Tibial nerve (tissue), 4 donors: ENCODE measurements around the gene ANAPC5. TPM values are rescaled to one million over a fixed set of nuclear protein-coding genes. Genes with fewer than 3 reads are reported as not detected.

Experiments
- DNase-seq, 2 donors: peaks; one replicate each; pipeline ENCODE4 v3.0.0-alpha.2; 2019; ENCODE audit warnings: low spot score in 2 of 2
- H3K27ac ChIP-seq, 4 donors: fragments of 200-600 bp; sonication (generic) in 3 of 4; one replicate each; pipeline ENCODE4 v1.5.1; 2017 to 2019; ENCODE audit warnings: mild to moderate bottlenecking in 1 of 4
- H3K27me3 ChIP-seq, 2 donors: fragments of 200-600 bp; sonication (generic) in 1 of 2; one replicate each; pipeline versions ENCODE4 v1.5.1 to v1.6.0; 2017 to 2019
- H3K36me3 ChIP-seq, 3 donors: fragments of 200-600 bp; sonication (generic); one replicate each; pipeline ENCODE4 v1.5.1; 2018 to 2019
- H3K4me1 ChIP-seq, 4 donors: fragments of 200-600 bp; sonication (generic) in 3 of 4; one replicate each; pipeline ENCODE4 v1.5.1; 2017 to 2019
- H3K4me3 ChIP-seq, 4 donors: fragments of 200-600 bp; sonication (generic) in 3 of 4; one replicate each; pipeline ENCODE4 v1.5.1; 2017 to 2019; ENCODE audit warnings: mild to moderate bottlenecking in 1 of 4, moderate library complexity in 1 of 4
- H3K9me3 ChIP-seq, 4 donors: fragments of 200-600 bp; sonication (generic) in 3 of 4; one replicate each; pipeline ENCODE4 v1.5.1; 2017 to 2019
- EP300 ChIP-seq, 2 donors: sonication (generic); formaldehyde crosslinking; IDR thresholded peaks; one replicate each; pipeline ENCODE4 v1.6.1; 2017; ENCODE audit warnings: antibody characterized with exemption in 2 of 2, mild to moderate bottlenecking in 1 of 2
- POLR2A ChIP-seq, 2 donors: fragments of 450-650 bp; IDR thresholded peaks; one replicate each; pipeline ENCODE4 v1.6.1; 2017; ENCODE audit warnings: antibody characterized with exemption in 2 of 2, mild to moderate bottlenecking in 2 of 2, moderate library complexity in 2 of 2
- WGBS, 2 donors: methylation state at CpG; one replicate each; pipeline ENCODE4 v1.1.5; 2018; 5-methylcytosine and 5-hydroxymethylcytosine counted together
- total RNA-seq, 4 donors: library from RNA; depleted of rRNA; stranded (reverse); fragments of >200 nt; gene quantifications; one replicate each; pipeline ENCODE4 v1.1.0, GENCODE V29; 2016
- TF ChIP-seq, protein P1 (sequence below), 5 experiments: fragments of 200-600 bp in 3 of 5; fragments of 450-650 bp in 2 of 5; sonication (generic) in 3 of 5; IDR thresholded peaks; one replicate each; pipeline ENCODE4 v1.5.1; 2016 to 2019; ENCODE audit warnings: antibody characterized with exemption in 5 of 5, mild to moderate bottlenecking in 3 of 5, moderate library complexity in 2 of 5

Gene ANAPC5
- total RNA-seq, 4 donors from 2014 or later = 103 to 170 (median 139) TPM

DNA sequence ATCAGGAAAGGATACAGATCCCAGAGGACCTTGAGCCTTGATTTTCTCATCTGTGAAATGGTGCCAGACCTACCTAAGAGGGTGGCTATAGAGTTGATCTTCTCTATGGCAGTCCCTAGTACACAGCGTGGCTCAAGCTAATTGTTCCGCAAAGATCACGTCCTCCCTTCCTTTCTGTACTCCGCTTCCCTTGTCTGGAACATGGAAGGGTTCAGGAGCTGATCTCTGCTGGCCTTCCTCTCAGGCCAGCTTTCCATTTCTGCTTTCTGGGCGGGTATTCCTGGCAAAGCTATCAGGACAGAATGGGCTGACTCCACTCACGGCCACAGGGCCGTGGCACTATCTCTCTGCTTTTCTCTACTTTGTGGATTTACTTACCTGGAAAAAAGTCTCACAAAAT, 62.2 kb downstream of the ANAPC5 start:
- TF ChIP-seq, protein P1, sequence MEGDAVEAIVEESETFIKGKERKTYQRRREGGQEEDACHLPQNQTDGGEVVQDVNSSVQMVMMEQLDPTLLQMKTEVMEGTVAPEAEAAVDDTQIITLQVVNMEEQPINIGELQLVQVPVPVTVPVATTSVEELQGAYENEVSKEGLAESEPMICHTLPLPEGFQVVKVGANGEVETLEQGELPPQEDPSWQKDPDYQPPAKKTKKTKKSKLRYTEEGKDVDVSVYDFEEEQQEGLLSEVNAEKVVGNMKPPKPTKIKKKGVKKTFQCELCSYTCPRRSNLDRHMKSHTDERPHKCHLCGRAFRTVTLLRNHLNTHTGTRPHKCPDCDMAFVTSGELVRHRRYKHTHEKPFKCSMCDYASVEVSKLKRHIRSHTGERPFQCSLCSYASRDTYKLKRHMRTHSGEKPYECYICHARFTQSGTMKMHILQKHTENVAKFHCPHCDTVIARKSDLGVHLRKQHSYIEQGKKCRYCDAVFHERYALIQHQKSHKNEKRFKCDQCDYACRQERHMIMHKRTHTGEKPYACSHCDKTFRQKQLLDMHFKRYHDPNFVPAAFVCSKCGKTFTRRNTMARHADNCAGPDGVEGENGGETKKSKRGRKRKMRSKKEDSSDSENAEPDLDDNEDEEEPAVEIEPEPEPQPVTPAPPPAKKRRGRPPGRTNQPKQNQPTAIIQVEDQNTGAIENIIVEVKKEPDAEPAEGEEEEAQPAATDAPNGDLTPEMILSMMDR (IDR thresholded peaks at IDR 0.05) = no peak
- TF ChIP-seq EP300 (IDR thresholded peaks at IDR 0.05) (no peak), POLR2A (IDR thresholded peaks at IDR 0.05) (no peak)
- Histone ChIP-seq H3K27me3 (no peaks in the 10 kb centered on the region), H3K27ac (peak overlapping the region in 1 of 4 donors; percentile 63), H3K4me3 (no peak overlapping the region), H3K9me3 (no peaks in the 10 kb centered on the region), H3K36me3 (peaks cover 0 to 15% (median 0%) of the 10 kb centered on the region in 3 donors), H3K4me1 (peaks cover 0 to 40% (median 20%) of the 10 kb centered on the region in 4 donors)
- DNase-seq = no peak
- 82 to 86% methylated on average over 7 of the region's 7 CpGs for WGBS, 2 donors

- H3K4me3 ChIP-seq = peak overlapping the region in 1 of 4 donors; percentile 4
- H3K27ac ChIP-seq = peak overlapping the region in 3 of 4 donors; percentile 45 to 73 (median 63)
- peak in 1 of 2 donors; percentile 37 for DNase-seq
- no peaks in the 10 kb centered on the region for H3K27me3 ChIP-seq
- WGBS, 2 donors = 7 to 16% methylated on average over 9 of the region's 9 CpGs
- H3K4me1 ChIP-seq = peaks cover 0 to 39% (median 13%) of the 10 kb centered on the region in 4 donors
- TF ChIP-seq POLR2A (IDR thresholded peaks at IDR 0.05) (no peak), EP300 (IDR thresholded peaks at IDR 0.05) (no peak)
- TF ChIP-seq, protein P1 (IDR thresholded peaks at IDR 0.05) = no peak
- H3K9me3 ChIP-seq = no peaks in the 10 kb centered on the region
- peaks cover 0 to 15% (median 0%) of the 10 kb centered on the region in 3 donors for H3K36me3 ChIP-seq
These were observed 63.2 kb downstream of the ANAPC5 start for GRCh38 chr12:121288986-121289385.

GRCh38 chr12:121288158-121288845, 63.9 kb downstream of the ANAPC5 start:
- peaks cover 0 to 15% (median 0%) of the 10 kb centered on the region in 3 donors for H3K36me3 ChIP-seq
- TF ChIP-seq POLR2A (IDR thresholded peaks at IDR 0.05) (no peak), EP300 (IDR thresholded peaks at IDR 0.05) (no peak)
- TF ChIP-seq, protein P1 (IDR thresholded peaks at IDR 0.05) = no peak
- no peaks in the 10 kb centered on the region for H3K27me3 ChIP-seq
- no peak overlapping the region for H3K4me3 ChIP-seq
- peak overlapping the region in 3 of 4 donors; percentile 45 to 73 (median 63) for H3K27ac ChIP-seq
- peaks cover 0 to 39% (median 13%) of the 10 kb centered on the region in 4 donors for H3K4me1 ChIP-seq
- no peaks in the 10 kb centered on the region for H3K9me3 ChIP-seq
- DNase-seq = no peak
- WGBS, 2 donors = 41 to 42% methylated on average over 10 of the region's 10 CpGs

- H3K27ac ChIP-seq = no peak overlapping the region
- 84 to 87% methylated on average over 10 of the region's 10 CpGs for WGBS, 2 donors
These were observed 64.8 kb downstream of the ANAPC5 start for GRCh38 chr12:121287267-121287954.

More at GRCh38 chr12:121287267-121287954, 64.8 kb downstream of the ANAPC5 start:
- no peak for DNase-seq
- peaks cover 0 to 10% (median 0%) of the 10 kb centered on the region in 3 donors for H3K36me3 ChIP-seq
- no peaks in the 10 kb centered on the region for H3K9me3 ChIP-seq
- no peaks in the 10 kb centered on the region for H3K27me3 ChIP-seq
- no peak overlapping the region for H3K4me3 ChIP-seq
- H3K4me1 ChIP-seq = peaks cover 0 to 41% (median 13%) of the 10 kb centered on the region in 4 donors
- TF ChIP-seq, protein P1 (IDR thresholded peaks at IDR 0.05) = no peak
- no peak for TF ChIP-seq EP300 (IDR thresholded peaks at IDR 0.05)
- TF ChIP-seq POLR2A (IDR thresholded peaks at IDR 0.05) = no peak
